NCI-H2227 (cell line): Measurements from ENCODE around the gene MYPOP.

ENCODE experiments used
- DNase-seq: peaks from one replicate; lab custom pipeline; 2025; ENCODE audit not compliant: unreplicated experiment; lab: John Stamatoyannopoulos, UW

Gene MYPOP

GRCh38 chr19:45901912-45902650, at the start of gene MYPOP:
TSS of gene MYPOP (minus strand) at chr19:45902613. CDS start at chr19:45901773, 840 bp downstream.
- DNase-seq: peak; percentile 26

- DNase-seq: no peak
Measured at GRCh38 chr19:45947926-45948325, 45.5 kb upstream of the MYPOP start.

- DNase-seq: no peak
Measured at GRCh38 chr19:45940515-45940805, 38.0 kb upstream of the MYPOP start.

- DNase-seq: no peak
Measured at GRCh38 chr19:45939792-45940514, 37.5 kb upstream of the MYPOP start.

- no peak for DNase-seq
Measured at GRCh38 chr19:45938733-45939319, 36.4 kb upstream of the MYPOP start.

GRCh38 chr19:45935267-45935666, 32.9 kb upstream of the MYPOP start:
- no peak for DNase-seq

- no peak for DNase-seq
Measured at GRCh38 chr19:45934551-45935230, 32.3 kb upstream of the MYPOP start.

GRCh38 chr19:45933759-45934158, 31.3 kb upstream of the MYPOP start:
- DNase-seq: no peak

GRCh38 chr19:45931055-45931454, 28.6 kb upstream of the MYPOP start:
- no peak for DNase-seq

GRCh38 chr19:45929247-45929646, 26.8 kb upstream of the MYPOP start:
- no peak for DNase-seq

- peak; percentile 96 for DNase-seq
Measured at GRCh38 chr19:45927565-45928261, 25.3 kb upstream of the MYPOP start.

GRCh38 chr19:45924891-45925447, 22.6 kb upstream of the MYPOP start:
- DNase-seq: no peak

- DNase-seq: peak; percentile 10
Measured at GRCh38 chr19:45922281-45922680, 19.9 kb upstream of the MYPOP start.

- DNase-seq: no peak
Measured at GRCh38 chr19:45920458-45920857, 18.0 kb upstream of the MYPOP start.

- no peak for DNase-seq
Measured at GRCh38 chr19:45919678-45920077, 17.3 kb upstream of the MYPOP start.

- no peak for DNase-seq
Measured at GRCh38 chr19:45918721-45919120, 16.3 kb upstream of the MYPOP start.

- no peak for DNase-seq
Measured at GRCh38 chr19:45917421-45918091, 15.1 kb upstream of the MYPOP start.

GRCh38 chr19:45913874-45914830, 11.7 kb upstream of the MYPOP start, which contains the start of gene NANOS2:
TSS of gene NANOS2 (minus strand) at chr19:45914778. CDS start at chr19:45914693, 85 bp downstream.
- no peak for DNase-seq

GRCh38 chr19:45911291-45911690, 8.9 kb upstream of the MYPOP start:
- no peak for DNase-seq
